Measurements from ENCODE around the gene ITGA11.

The ITGA11 gene

DNA sequence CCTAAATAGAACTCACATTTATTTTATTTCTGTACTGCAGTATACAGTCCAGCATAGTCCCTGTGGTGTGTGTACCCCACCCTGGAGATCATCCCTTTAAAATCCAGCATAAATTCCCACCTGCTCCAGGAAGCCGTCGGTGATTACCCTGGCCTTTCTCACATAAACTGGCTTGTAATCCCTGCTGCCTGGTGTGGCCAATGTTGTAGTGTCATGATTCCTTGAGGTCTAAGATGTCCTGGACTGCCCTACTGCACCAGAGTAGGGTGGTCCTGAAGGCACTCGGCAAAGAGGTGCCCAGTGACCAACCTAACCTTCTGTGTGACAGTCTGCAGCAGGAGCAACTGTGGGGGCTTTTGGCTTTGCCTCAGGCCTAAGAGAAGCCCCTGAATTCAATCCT lies 58.9 kb downstream of the ITGA11 start:
- DNase-seq = no peak

DNA sequence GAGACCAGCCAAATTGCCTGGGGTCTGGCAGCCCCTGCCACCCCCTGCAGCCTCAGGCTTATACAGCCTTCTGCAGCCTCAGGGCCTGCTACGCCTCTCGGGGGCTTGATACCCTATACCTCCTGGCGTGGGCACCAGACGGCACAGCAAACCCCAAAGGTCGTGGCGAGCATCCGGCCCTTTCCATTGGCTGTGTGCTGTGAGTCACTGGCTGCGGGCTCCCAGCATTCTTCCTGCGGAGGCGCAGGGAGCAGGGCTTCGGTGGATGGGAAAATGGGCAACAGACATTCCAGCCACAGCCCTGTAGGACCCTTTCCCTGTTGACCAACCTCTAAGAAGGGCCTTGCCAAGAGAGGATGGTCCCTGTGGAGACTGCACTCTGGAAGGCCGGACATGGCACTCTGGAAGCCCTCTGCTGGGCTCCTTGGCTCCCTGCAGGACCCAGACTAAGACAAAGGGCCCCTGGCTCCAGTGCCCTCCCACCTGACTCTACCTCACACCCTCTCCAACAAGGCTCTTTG lies 59.6 kb downstream of the ITGA11 start:
- peak in 1 of 2 donors; percentile 55 for DNase-seq

GRCh38 chr15:68371851-68372250 lies 60.1 kb downstream of the ITGA11 start:
- DNase-seq = no peak

- DNase-seq = no peak
These were observed 60.8 kb downstream of the ITGA11 start for GRCh38 chr15:68371160-68371559.

DNA sequence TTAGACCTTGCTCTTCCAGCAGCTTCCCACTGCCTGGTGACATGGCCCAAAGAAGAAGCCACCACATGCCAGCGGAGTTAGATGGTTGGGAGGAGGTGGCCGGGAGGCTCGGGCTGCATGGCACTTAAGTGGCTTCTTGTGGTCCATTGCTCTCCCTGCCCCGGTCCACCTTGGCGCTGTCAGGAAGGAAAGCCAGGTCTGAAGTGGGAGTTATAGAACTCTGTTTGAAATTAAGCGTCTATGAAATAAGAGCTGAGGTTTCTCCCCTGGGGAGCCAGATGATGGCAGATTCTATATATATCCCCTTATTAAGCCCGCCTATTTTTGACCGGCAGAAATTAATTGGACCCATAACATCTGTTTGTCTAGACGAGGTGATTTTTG lies 61.2 kb downstream of the ITGA11 start:
- no peak for DNase-seq

GRCh38 chr15:68369931-68370767 lies 61.8 kb downstream of the ITGA11 start:
- no peak for DNase-seq

DNA sequence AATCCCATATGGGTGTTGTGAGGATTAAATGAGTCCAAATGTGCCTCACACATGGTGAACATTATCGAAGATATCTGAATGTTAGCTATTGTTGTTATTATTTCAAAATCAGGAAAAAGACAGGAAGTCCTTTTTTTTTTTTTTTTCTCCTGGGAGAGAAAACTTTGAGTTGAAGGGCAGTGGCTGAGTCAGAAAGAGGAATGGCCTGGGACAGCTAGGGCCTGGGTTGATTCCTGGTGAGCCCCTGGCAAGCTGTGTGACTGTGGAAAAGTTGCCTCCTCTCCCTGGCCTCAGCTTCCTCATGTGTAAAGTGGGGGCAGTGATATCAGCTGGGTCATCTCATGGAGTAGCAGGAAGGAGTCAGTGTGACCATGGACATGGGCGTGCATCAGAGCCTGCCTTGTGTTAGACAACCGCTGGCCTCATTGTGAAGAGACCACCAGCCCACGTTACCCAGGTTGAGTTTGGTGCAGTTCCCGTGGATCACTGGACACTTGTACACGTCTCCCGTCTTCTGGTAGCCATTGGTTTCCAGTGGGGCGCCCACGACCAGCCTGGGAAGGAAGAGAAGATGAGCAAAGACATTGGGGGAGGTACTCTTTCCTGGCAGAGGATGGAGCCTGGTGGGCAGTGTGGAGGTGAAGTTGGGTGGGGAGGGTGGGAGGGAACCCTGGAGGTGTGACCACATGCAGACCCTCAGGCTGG lies 63.1 kb downstream of the ITGA11 start:
- DNase-seq = peak in 1 of 2 donors; percentile 36

- DNase-seq = no peak
These were observed 64.0 kb downstream of the ITGA11 start for GRCh38 chr15:68367992-68368391.

- no peak for DNase-seq
These were observed 64.7 kb downstream of the ITGA11 start for GRCh38 chr15:68367226-68367625.

DNA sequence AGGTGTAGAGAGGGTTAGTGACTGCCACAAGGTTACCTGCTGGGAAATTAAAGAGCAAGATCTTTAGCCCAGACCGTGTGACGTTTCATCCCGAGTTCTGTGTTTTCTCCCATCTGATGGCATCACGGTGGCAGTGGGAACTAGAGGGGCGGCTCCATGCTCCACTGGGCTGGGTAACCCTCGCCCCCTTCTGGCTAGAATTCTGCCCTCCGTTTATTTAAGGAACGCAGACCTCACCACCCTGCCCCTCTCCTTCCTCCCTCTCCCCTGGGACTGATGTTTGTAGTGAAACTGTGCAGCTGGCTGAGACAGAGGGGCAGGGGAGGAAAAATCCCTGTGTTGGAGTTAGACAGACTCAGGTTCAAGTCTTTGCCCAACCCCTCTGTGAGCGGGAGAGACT lies 65.6 kb downstream of the ITGA11 start:
- no peak for DNase-seq

- no peak for DNase-seq
These were observed 66.2 kb downstream of the ITGA11 start for GRCh38 chr15:68365770-68366169.

- peak; percentile 39 to 58 for DNase-seq
These were observed 66.7 kb downstream of the ITGA11 start for GRCh38 chr15:68365140-68365745.

GRCh38 chr15:68364660-68365035 lies 67.3 kb downstream of the ITGA11 start:
- no peak for DNase-seq

DNA sequence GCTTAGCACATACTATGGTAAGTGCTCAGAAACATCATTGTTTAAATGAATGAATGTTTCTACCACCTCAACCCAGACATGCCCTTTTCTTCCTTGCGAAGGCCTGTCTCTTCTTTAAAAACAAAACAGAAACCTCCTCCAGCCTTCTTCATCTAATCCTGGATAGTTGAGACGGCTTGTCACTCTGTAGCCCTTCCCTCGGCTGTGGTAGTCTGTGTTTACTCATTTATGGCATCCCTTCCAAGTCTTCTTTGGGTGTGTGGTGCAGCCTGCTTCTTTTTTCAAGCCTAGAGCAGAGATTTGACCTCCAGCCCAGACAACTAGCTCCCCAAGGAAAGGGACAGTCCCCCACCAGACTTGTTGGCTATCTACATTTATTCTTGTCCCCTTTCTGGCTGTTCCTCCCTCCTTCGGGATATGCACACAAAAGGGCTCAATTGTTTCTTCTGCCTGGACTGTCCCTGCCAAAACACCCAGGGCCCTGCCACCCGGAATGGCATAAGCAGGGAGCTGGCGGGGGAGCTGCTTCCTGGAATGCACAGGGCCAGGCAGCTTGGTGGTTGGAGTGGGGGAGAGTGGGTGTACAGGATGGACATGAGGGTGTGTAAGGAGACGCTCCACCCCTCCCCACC lies 67.8 kb downstream of the ITGA11 start:
- peak in 1 of 2 donors; percentile 30 for DNase-seq

DNA sequence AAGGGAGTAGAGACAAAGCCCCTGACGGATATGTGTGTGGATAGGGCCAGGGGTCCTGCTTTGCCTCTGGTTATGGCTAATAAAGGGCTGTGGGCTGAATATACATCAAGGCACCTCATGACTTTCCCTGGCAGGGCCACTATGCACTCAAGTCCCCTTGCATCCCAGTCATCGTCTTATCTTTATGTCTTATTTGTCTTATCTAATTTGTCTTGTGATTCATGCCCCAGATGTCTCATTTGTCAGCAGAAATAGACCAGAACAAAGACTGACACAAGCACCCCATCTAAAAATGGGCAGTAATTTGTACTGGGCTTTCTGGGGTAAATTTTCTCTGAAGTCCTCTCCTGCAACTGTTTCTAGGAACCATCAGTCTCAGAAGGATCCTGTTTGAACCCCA lies 68.6 kb downstream of the ITGA11 start:
- DNase-seq = no peak

GRCh38 chr15:68362537-68363126 lies 69.3 kb downstream of the ITGA11 start:
- DNase-seq = no peak

DNA sequence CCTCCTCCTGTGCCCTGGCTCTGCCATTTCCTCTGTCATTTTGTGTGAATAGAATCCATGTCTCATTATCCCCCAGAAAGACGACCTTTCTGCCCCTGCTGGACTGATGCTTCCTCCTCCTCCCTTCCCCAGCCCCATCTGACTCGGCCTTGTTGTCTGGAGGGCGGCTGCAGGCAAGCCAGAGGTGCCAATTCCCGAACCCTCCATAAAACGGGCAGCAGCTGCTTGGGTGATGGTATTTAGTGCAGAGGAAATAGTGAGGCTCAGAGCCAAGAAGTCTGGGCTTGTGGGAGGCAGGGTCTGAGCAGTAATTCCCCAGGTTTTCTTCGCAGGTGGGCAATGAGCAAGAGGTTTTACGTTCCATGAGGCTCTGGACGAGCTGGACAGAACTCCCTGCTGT lies 71.2 kb downstream of the ITGA11 start:
- no peak for DNase-seq

GRCh38 chr15:68356778-68357177 lies 75.2 kb downstream of the ITGA11 start:
- no peak for DNase-seq

- DNase-seq = peak in 1 of 2 donors; percentile 33
These were observed 77.0 kb downstream of the ITGA11 start for GRCh38 chr15:68354923-68355322.

- DNase-seq = no peak
These were observed 77.7 kb downstream of the ITGA11 start for GRCh38 chr15:68354268-68354667.

GRCh38 chr15:68353421-68354135 lies 78.4 kb downstream of the ITGA11 start:
- DNase-seq = peak; percentile 31 to 78

Data from inflammatory macrophage (primary cell).